IMR-90 (cell line): ENCODE measurements around the gene DLX3. TPM values are rescaled to one million over a fixed set of nuclear protein-coding genes. Genes with fewer than 3 reads are reported as not detected.

ENCODE experiments used
- ATAC-seq: fragments of 200-7000 bp; cut with Tn5 transposase; 2 replicates; pipeline ENCODE4 v1.9.1; 2020; ENCODE audit warnings: low read depth, mild to moderate bottlenecking, moderate library complexity
- BruUV-seq: library from RNA; stranded (reverse); fragments of 400-500 nt; replicated peaks from 2 replicates; lab custom pipeline; 2021; lab: Mats Ljungman, UMichigan
- CTCF ChIA-PET: fragments of 300-600 bp; formaldehyde crosslinking; extraction: SDS; loops from one replicate; lab custom pipeline; 2021; ENCODE audit warnings: antibody characterized with exemption; lab: Yijun Ruan, JAX
- POLR2A ChIA-PET: fragments of 300-600 bp; sonication (Branson Sonifier 250); formaldehyde crosslinking; loops from one replicate; lab custom pipeline; 2022; ENCODE audit warnings: antibody characterized with exemption; ENCODE audit not compliant: unreplicated experiment; lab: Charles Lee
- DNase-seq: peaks from one replicate; pipeline ENCODE4 v3.0.0; 2013
- H2AFZ ChIP-seq: replicated peaks from 2 replicates; pipeline ENCODE3; 2013; ENCODE audit warnings: low read length, mild to moderate bottlenecking; ENCODE audit not compliant: poor library complexity
- H2AK5ac ChIP-seq: 2 replicates; pipeline ENCODE4 v1.6.1; 2013; ENCODE audit warnings: low read depth, low read length, inconsistent platforms
- H2AK9ac ChIP-seq: replicated peaks from 2 replicates; pipeline ENCODE3; 2013; ENCODE audit warnings: mild to moderate bottlenecking, low read depth, low read length, moderate library complexity; ENCODE audit not compliant: poor library complexity
- H2BK120ac ChIP-seq: 2 replicates; pipeline ENCODE4 v1.6.1; 2013; ENCODE audit warnings: low read depth, low read length, inconsistent platforms
- H2BK15ac ChIP-seq: 3 replicates; pipeline ENCODE4 v1.6.1; 2013; ENCODE audit warnings: low read depth, low read length, inconsistent platforms
- H2BK20ac ChIP-seq: 2 replicates; pipeline ENCODE4 v1.6.1; 2013; ENCODE audit warnings: low read depth, mild to moderate bottlenecking, inconsistent platforms, low read length, moderate library complexity
- H2BK5ac ChIP-seq: 2 replicates; pipeline ENCODE4 v1.6.1; 2013; ENCODE audit warnings: mild to moderate bottlenecking, low read depth, low read length, inconsistent platforms; ENCODE audit not compliant: poor library complexity, severe bottlenecking
- H3K14ac ChIP-seq: replicated peaks from 2 replicates; pipeline ENCODE4 v1.6.1; 2013; ENCODE audit warnings: low read depth, low read length, inconsistent platforms
- H3K18ac ChIP-seq: 2 replicates; pipeline ENCODE4 v1.6.1; 2013; ENCODE audit warnings: low read depth, low read length, control low read depth
- H3K23ac ChIP-seq: 2 replicates; pipeline ENCODE4 v1.6.1; 2013; ENCODE audit warnings: low read depth, low read length, inconsistent platforms
- H3K27ac ChIP-seq: 2 replicates; pipeline ENCODE4 v1.5.1; 2013; ENCODE audit warnings: mild to moderate bottlenecking, control low read depth, low read length; ENCODE audit not compliant: insufficient read depth
- H3K27me3 ChIP-seq: 2 replicates; pipeline ENCODE4 v1.6.1; 2013; ENCODE audit warnings: low read length; ENCODE audit not compliant: control insufficient read depth, insufficient read depth
- H3K36me3 ChIP-seq: 2 replicates; pipeline ENCODE4 v1.6.1; 2013; ENCODE audit warnings: low read length, mixed read lengths; ENCODE audit not compliant: control insufficient read depth, insufficient read depth
- H3K4ac ChIP-seq: 2 replicates; pipeline ENCODE4 v1.6.1; 2013; ENCODE audit warnings: low read depth, low read length, inconsistent platforms
- H3K4me1 ChIP-seq: 2 replicates; pipeline ENCODE4 v1.6.1; 2013; ENCODE audit warnings: low read length, mixed read lengths; ENCODE audit not compliant: control insufficient read depth, insufficient read depth
- H3K4me2 ChIP-seq: 2 replicates; pipeline ENCODE4 v1.6.1; 2013; ENCODE audit warnings: low read depth, mild to moderate bottlenecking, control low read depth, low read length, moderate library complexity
- H3K4me3 ChIP-seq: 2 replicates; pipeline ENCODE4 v1.5.1; 2013; ENCODE audit warnings: low read depth, mild to moderate bottlenecking, control low read depth, low read length, moderate library complexity; ENCODE audit not compliant: insufficient read depth
- H3K56ac ChIP-seq: 2 replicates; pipeline ENCODE4 v1.6.1; 2013; ENCODE audit warnings: low read length, inconsistent platforms; ENCODE audit not compliant: insufficient read depth; ENCODE audit errors: extremely low read depth
- H3K79me1 ChIP-seq, 2 experiments: 2 replicates each; pipeline ENCODE4 v1.6.1; 2013; ENCODE audit warnings: low read length in 2 of 2, inconsistent platforms in 1 of 2, low read depth in 1 of 2
- H3K9ac ChIP-seq: 2 replicates; pipeline ENCODE4 v1.6.1; 2013; ENCODE audit warnings: low read depth, low read length, control low read depth
- H3K9me1 ChIP-seq: 2 replicates; pipeline ENCODE4 v1.6.1; 2013; ENCODE audit warnings: low read length, inconsistent platforms; ENCODE audit not compliant: insufficient read depth
- H3K9me3 ChIP-seq: 2 replicates; pipeline ENCODE4 v1.6.1; 2013; ENCODE audit warnings: low read length; ENCODE audit not compliant: control insufficient read depth, insufficient read depth
- H4K20me1 ChIP-seq: 2 replicates; pipeline ENCODE4 v1.6.1; 2013; ENCODE audit warnings: low read length, inconsistent platforms; ENCODE audit not compliant: insufficient read depth
- H4K5ac ChIP-seq: 2 replicates; pipeline ENCODE4 v1.6.1; 2013; ENCODE audit warnings: mild to moderate bottlenecking, low read depth, low read length, control low read depth
- H4K8ac ChIP-seq, 2 experiments: 2 replicates each; pipeline ENCODE4 v1.6.1; 2013; ENCODE audit warnings: low read depth in 2 of 2, low read length in 2 of 2, control low read depth in 1 of 2, inconsistent platforms in 1 of 2
- H4K91ac ChIP-seq: 2 replicates; pipeline ENCODE4 v1.6.1; 2013; ENCODE audit warnings: low read depth, low read length, inconsistent platforms; ENCODE audit not compliant: insufficient read depth
- CEBPB ChIP-seq: IDR thresholded peaks from 2 replicates; pipeline ENCODE4 v1.6.1; 2012; ENCODE audit warnings: low read depth, low read length, improper control_type of control experiment
- CHD1 ChIP-seq: IDR thresholded peaks from 2 replicates; pipeline ENCODE4 v1.6.1; 2012; ENCODE audit warnings: low read depth, low read length, improper control_type of control experiment
- ELK1 ChIP-seq: fragments of 150-350 bp; IDR thresholded peaks from 2 replicates; pipeline ENCODE4 v1.6.1; 2016; ENCODE audit warnings: low read depth, mild to moderate bottlenecking, low read length, moderate library complexity, borderline replicate concordance
- MXI1 ChIP-seq: IDR thresholded peaks from 2 replicates; pipeline ENCODE4 v1.6.1; 2012; ENCODE audit warnings: low read depth, mild to moderate bottlenecking, low read length, moderate library complexity, borderline replicate concordance
- NFE2L2 ChIP-seq: fragments of 150-350 bp; IDR thresholded peaks from 2 replicates; pipeline ENCODE4 v1.6.1; 2016; ENCODE audit warnings: low read depth, mild to moderate bottlenecking, low read length
- POLR2A ChIP-seq: IDR thresholded peaks from 2 replicates; pipeline ENCODE4 v1.6.1; 2012; ENCODE audit warnings: mild to moderate bottlenecking, low read depth, low read length
- RAD21 ChIP-seq: IDR thresholded peaks from 2 replicates; pipeline ENCODE4 v1.6.1; 2012; ENCODE audit warnings: low read length, improper control_type of control experiment
- RFX5 ChIP-seq: IDR thresholded peaks from 2 replicates; pipeline ENCODE4 v1.8.0; 2012; ENCODE audit warnings: low read depth, mild to moderate bottlenecking, low read length, moderate library complexity
- SMC3 ChIP-seq: fragments of 150-350 bp; IDR thresholded peaks from 2 replicates; pipeline ENCODE4 v1.6.1; 2016; ENCODE audit warnings: low read depth, mild to moderate bottlenecking, antibody characterized with exemption, low read length, moderate library complexity
- WGBS, 2 experiments: methylation state at CpG; one replicate each; pipeline versions ENCODE4 v1.1.5 to v1.1.7; 2013; ENCODE audit warnings: missing lambda C conversion rate in 2 of 2; ENCODE audit not compliant: insufficient read length in 1 of 2; ENCODE audit errors: extremely low coverage in 2 of 2; 5-methylcytosine and 5-hydroxymethylcytosine counted together
- dilution Hi-C: fragments of 300-500 bp; cut with HindIII; formaldehyde crosslinking; loops from one replicate; pipeline ENCODE4 v1.14.3; 2018; ENCODE audit warnings: low sequenced_read_pairs; ENCODE audit not compliant: unreplicated experiment
- in situ Hi-C: fragments of 300-500 bp; cut with MboI; formaldehyde crosslinking; loops from 3 replicates; pipeline ENCODE4 v1.14.3; 2019; ENCODE audit warnings: low sequenced_read_pairs, inconsistent platforms, mixed read lengths
- intact Hi-C: fragments of 100-400 bp; cut with micrococcal nuclease; formaldehyde crosslinking; loops from 2 replicates; pipeline ENCODE4 v1.10.0; 2022
- polyA plus RNA-seq, 3 experiments: library from polyadenylated mRNA; depleted of rRNA; stranded (reverse); fragments of >200 nt; gene quantifications; 2 replicates each; pipeline ENCODE4 v1.2.3, GENCODE V29; 2012; ENCODE audit warnings: low replicate concordance in 1 of 3
- total RNA-seq: library from RNA; depleted of rRNA; stranded (reverse); fragments of >200 nt; gene quantifications from 2 replicates; pipeline ENCODE4 v1.2.3, GENCODE V29; 2012

DLX3 gene
- total and polyA plus RNA-seq, 2 of the 4 experiments (the other 2 are of a cell fraction), result not detected

- Histone ChIP-seq H3K14ac (no peak overlapping the region), H3K4me2 (no peak overlapping the region), H3K27me3 (peaks cover 71% of the 10 kb centered on the region), H3K23ac (no peak overlapping the region), H3K4me1 (no peaks in the 10 kb centered on the region), H3K9ac (no peak overlapping the region), H3K9me1 (no peaks in the 10 kb centered on the region), H4K8ac (no peak overlapping the region), H2AK5ac (no peak overlapping the region), H3K56ac (no peak overlapping the region), H4K91ac (no peak overlapping the region), H3K9me3 (peaks cover 13% of the 10 kb centered on the region), H2AK9ac (no peak overlapping the region), H3K36me3 (no peaks in the 10 kb centered on the region), H3K79me1 (no peaks in the 10 kb centered on the region), H2BK15ac (no peak overlapping the region), H3K18ac (no peak overlapping the region), H4K20me1 (peaks cover 5% of the 10 kb centered on the region), H3K4me3 (no peak overlapping the region), H4K5ac (no peak overlapping the region), H2BK20ac (no peak overlapping the region), H2AFZ (no peak overlapping the region), H2BK120ac (no peak overlapping the region), H2BK5ac (no peak overlapping the region), H3K27ac (no peak overlapping the region), H3K4ac (no peak overlapping the region)
- no peak for TF ChIP-seq NFE2L2
- no peak for TF ChIP-seq SMC3
- no peak for TF ChIP-seq CEBPB
- TF ChIP-seq MXI1, result no peak
- TF ChIP-seq RAD21, result no peak
- TF ChIP-seq CHD1, result no peak
- no peak for TF ChIP-seq POLR2A
- no peak for TF ChIP-seq RFX5
- no peak for TF ChIP-seq ELK1
- in situ Hi-C loops, result no loop called here
- no TSS peak for BruUV-seq
- WGBS, 2 experiments, result no CpG with 5 or more reads among the region's 4 CpGs
- no peak for DNase-seq
- ChIA-PET POLR2A (no interaction called here), CTCF (interaction anchor here (1.2 kb wide), 1 partner anchor 10 kb away, joined by 4 read pairs; no protein-coding TSS in a partner anchor)
- dilution Hi-C loops, result no loop called here
- intact Hi-C loops, result no loop called here
- no peak for ATAC-seq
Measured at GRCh38 chr17:49963309-49963625, 31.8 kb downstream of the DLX3 start.
